PC-3 (cell line): ENCODE measurements around the gene LRPPRC. TPM values are rescaled to one million over a fixed set of nuclear protein-coding genes. Genes with fewer than 3 reads are reported as not detected.

Source experiments
- ATAC-seq: fragments of 200-7000 bp; cut with Tn5 transposase; 2 replicates; pipeline ENCODE4 v1.9.1; 2020; ENCODE audit warnings: mild to moderate bottlenecking, moderate library complexity
- BruUV-seq: library from RNA; stranded (reverse); fragments of 400-500 nt; replicated peaks from 2 replicates; lab custom pipeline; 2021; lab: Mats Ljungman, UMichigan
- CTCF ChIA-PET: fragments of 300-600 bp; sonication (Branson Sonifier 250); formaldehyde crosslinking; loops from one replicate; lab custom pipeline; 2022; ENCODE audit warnings: antibody characterized with exemption; lab: Charles Lee
- POLR2A ChIA-PET: fragments of 300-600 bp; sonication (Branson Sonifier 250); formaldehyde crosslinking; loops from one replicate; lab custom pipeline; 2022; ENCODE audit warnings: antibody characterized with exemption; ENCODE audit not compliant: unreplicated experiment; lab: Charles Lee
- DNase-seq: peaks from one replicate; pipeline ENCODE4 v3.0.0-alpha.2; 2015
- H2AFZ ChIP-seq: fragments of 300-600 bp; sonication (generic); 2 replicates; pipeline ENCODE4 v1.6.0; 2016; ENCODE audit warnings: antibody characterized with exemption, low read length
- H3F3A ChIP-seq: fragments of 300-600 bp; sonication (generic); one replicate; pipeline ENCODE4 v1.6.0; 2017; ENCODE audit warnings: antibody characterized with exemption, low read length, control low read depth, mild to moderate bottlenecking; ENCODE audit not compliant: unreplicated experiment
- H3K27ac ChIP-seq: fragments of 300-600 bp; sonication (generic); 2 replicates; pipeline ENCODE4 v1.5.1; 2016; ENCODE audit warnings: mild to moderate bottlenecking, low read length
- H3K27me3 ChIP-seq: fragments of 300-600 bp; sonication (generic); 2 replicates; pipeline ENCODE4 v1.6.1; 2016; ENCODE audit warnings: low read length, mixed read lengths
- H3K36me3 ChIP-seq: fragments of 300-600 bp; sonication (generic); 2 replicates; pipeline ENCODE4 v1.6.1; 2016; ENCODE audit warnings: low read depth, mixed run types, low read length, mixed read lengths
- H3K4me1 ChIP-seq: fragments of 300-600 bp; sonication (generic); 2 replicates; pipeline ENCODE4 v1.5.1; 2016; ENCODE audit warnings: low read length; ENCODE audit not compliant: insufficient read depth
- H3K4me2 ChIP-seq: fragments of 300-600 bp; sonication (generic); 2 replicates; pipeline ENCODE4 v1.6.0; 2016; ENCODE audit warnings: low read length
- H3K4me3 ChIP-seq: fragments of 300-600 bp; sonication (generic); 2 replicates; pipeline ENCODE4 v1.5.1; 2016; ENCODE audit warnings: mild to moderate bottlenecking, low read length, mixed read lengths
- H3K79me2 ChIP-seq: fragments of 300-600 bp; sonication (generic); 2 replicates; pipeline ENCODE4 v1.6.1; 2017; ENCODE audit warnings: low read length, mixed read lengths
- H3K9ac ChIP-seq: fragments of 300-600 bp; sonication (generic); 2 replicates; pipeline ENCODE4 v1.6.0; 2016; ENCODE audit warnings: mild to moderate bottlenecking, low read length
- H3K9me2 ChIP-seq: fragments of 300-600 bp; sonication (generic); replicated peaks from 2 replicates; pipeline ENCODE4 v1.6.1; 2016; ENCODE audit warnings: mixed run types, low read length, mixed read lengths
- H3K9me3 ChIP-seq: fragments of 300-600 bp; sonication (generic); 2 replicates; pipeline ENCODE4 v1.6.1; 2016; ENCODE audit warnings: low read length, mixed read lengths
- H4K20me1 ChIP-seq: fragments of 300-600 bp; sonication (generic); 2 replicates; pipeline ENCODE4 v1.6.1; 2016; ENCODE audit warnings: low read length, mixed read lengths
- CTCF ChIP-seq: fragments of 300-600 bp; sonication (generic); conservative IDR thresholded peaks from 2 replicates; pipeline ENCODE4 v1.5.1; 2017; ENCODE audit warnings: antibody characterized with exemption, low read depth, mild to moderate bottlenecking, low read length
- EZH2 ChIP-seq: fragments of 300-600 bp; sonication (generic); IDR thresholded peaks from one replicate; pipeline ENCODE4 v1.6.1; 2017; ENCODE audit warnings: antibody characterized with exemption, mild to moderate bottlenecking, low read length; ENCODE audit not compliant: unreplicated experiment
- EZH2phosphoT487 ChIP-seq: fragments of 300-600 bp; sonication (generic); IDR thresholded peaks from 2 replicates; pipeline ENCODE4 v1.6.1; 2018; ENCODE audit warnings: mild to moderate bottlenecking, antibody characterized with exemption, low read length, borderline replicate concordance
- intact Hi-C: fragments of 100-400 bp; cut with micrococcal nuclease; formaldehyde crosslinking; loops from 2 replicates; pipeline ENCODE4 v1.9.0; 2023
- total RNA-seq: library from RNA; depleted of rRNA; stranded (reverse); fragments of >200 nt; gene quantifications from 2 replicates; pipeline ENCODE4 v1.2.3, GENCODE V29; 2014

LRPPRC gene
- total RNA-seq, 1 experiment from 2014 or later = 94.8 TPM

GRCh38 chr2:43841949-43842865 is 153.6 kb downstream of the LRPPRC start:
- BruUV-seq = no TSS peak
- ATAC-seq = no peak
- no peak overlapping the region for H2AFZ ChIP-seq

GRCh38 chr2:43840965-43841364 is 154.8 kb downstream of the LRPPRC start:
- Histone ChIP-seq H3K4me2 (no peak overlapping the region), H3K4me1 (no peaks in the 10 kb centered on the region), H3K79me2 (no peaks in the 10 kb centered on the region), H3K9me2 (no peaks in the 10 kb centered on the region), H3K36me3 (no peaks in the 10 kb centered on the region), H3K27ac (no peak overlapping the region), H3K27me3 (no peaks in the 10 kb centered on the region), H2AFZ (no peak overlapping the region), H3K9ac (no peak overlapping the region), H4K20me1 (no peaks in the 10 kb centered on the region), H3K4me3 (no peak overlapping the region), H3K9me3 (no peaks in the 10 kb centered on the region), H3F3A (no peaks in the 10 kb centered on the region)
- no TSS peak for BruUV-seq
- ChIA-PET CTCF (no interaction called here), POLR2A (no interaction called here)
- intact Hi-C loops = no loop called here
- DNase-seq (no peak), ATAC-seq (no peak)
- TF ChIP-seq EZH2 (no peak), CTCF (no peak), EZH2phosphoT487 (no peak)

More at GRCh38 chr2:43841949-43842865, 153.6 kb downstream of the LRPPRC start:
- Histone ChIP-seq H3K9me3 (no peaks in the 10 kb centered on the region), H3K4me2 (no peak overlapping the region), H3K4me1 (no peaks in the 10 kb centered on the region), H4K20me1 (no peaks in the 10 kb centered on the region), H3K36me3 (no peaks in the 10 kb centered on the region), H3K4me3 (no peak overlapping the region), H3F3A (no peaks in the 10 kb centered on the region), H3K79me2 (no peaks in the 10 kb centered on the region), H3K27me3 (no peaks in the 10 kb centered on the region), H3K9me2 (no peaks in the 10 kb centered on the region), H3K27ac (no peak overlapping the region), H3K9ac (no peak overlapping the region)
- ChIA-PET CTCF (no interaction called here), POLR2A (no interaction called here)
- no peak for TF ChIP-seq EZH2phosphoT487
- TF ChIP-seq EZH2 = no peak
- TF ChIP-seq CTCF = no peak
- intact Hi-C loops = no loop called here
- DNase-seq = no peak
